NCI-H446 (cell line): ENCODE data around the gene PPARG.
"Not testable (repeated sequence)": the region's sequence is repeated elsewhere in the genome, so short reads cannot be mapped to it uniquely, and the experiment has no call there.

Experiments
- DNase-seq, 2 experiments: peaks; one replicate each; lab custom pipeline; 2025; lab: John Stamatoyannopoulos, UW

The PPARG gene

GRCh38 chr3:12443781-12444522 is 155.1 kb downstream of the PPARG start:
- no peak for DNase-seq

- DNase-seq, result no peak
These were observed 156.0 kb downstream of the PPARG start for GRCh38 chr3:12444582-12445471.

GRCh38 chr3:12445523-12446240 is 156.8 kb downstream of the PPARG start:
- no peak for DNase-seq

GRCh38 chr3:12446298-12446697 is 157.4 kb downstream of the PPARG start:
- DNase-seq, result no peak

- no peak for DNase-seq
These were observed 158.2 kb downstream of the PPARG start for GRCh38 chr3:12447075-12447474.

- not testable (repeated sequence) for DNase-seq
These were observed 159.7 kb downstream of the PPARG start for GRCh38 chr3:12448404-12449202.

- no peak for DNase-seq
These were observed 161.2 kb downstream of the PPARG start for GRCh38 chr3:12449889-12450682.

- no peak for DNase-seq
These were observed 162.6 kb downstream of the PPARG start for GRCh38 chr3:12451481-12451880.

GRCh38 chr3:12451960-12452359 is 163.1 kb downstream of the PPARG start:
- no peak for DNase-seq

GRCh38 chr3:12452361-12453330 is 163.8 kb downstream of the PPARG start:
- no peak for DNase-seq

GRCh38 chr3:12454076-12454815 is 165.4 kb downstream of the PPARG start:
- no peak for DNase-seq

- no peak for DNase-seq
These were observed 165.9 kb downstream of the PPARG start for GRCh38 chr3:12454816-12455121.

- DNase-seq, result no peak
These were observed 166.9 kb downstream of the PPARG start for GRCh38 chr3:12455740-12456139.

GRCh38 chr3:12456441-12456840 is 167.6 kb downstream of the PPARG start:
- DNase-seq, result no peak

GRCh38 chr3:12457380-12457779 is 168.5 kb downstream of the PPARG start:
- not testable (repeated sequence) for DNase-seq

GRCh38 chr3:12458901-12459300 is 170.0 kb downstream of the PPARG start:
- no peak for DNase-seq

- DNase-seq, result no peak
These were observed 171.3 kb downstream of the PPARG start for GRCh38 chr3:12460127-12460526.

- no peak for DNase-seq
These were observed 172.3 kb downstream of the PPARG start for GRCh38 chr3:12461097-12461649.
